GM21515 (cell line): ENCODE measurements around the gene BIN2.
"Not testable (repeated sequence)": the region's sequence is repeated elsewhere in the genome, so short reads cannot be mapped to it uniquely, and the experiment has no call there.

Experiments
- ATAC-seq: cut with Tn5 transposase; IDR thresholded peaks from one replicate; pipeline ENCODE4 v1.9.1; 2021; ENCODE audit not compliant: unreplicated experiment

Gene BIN2

DNA sequence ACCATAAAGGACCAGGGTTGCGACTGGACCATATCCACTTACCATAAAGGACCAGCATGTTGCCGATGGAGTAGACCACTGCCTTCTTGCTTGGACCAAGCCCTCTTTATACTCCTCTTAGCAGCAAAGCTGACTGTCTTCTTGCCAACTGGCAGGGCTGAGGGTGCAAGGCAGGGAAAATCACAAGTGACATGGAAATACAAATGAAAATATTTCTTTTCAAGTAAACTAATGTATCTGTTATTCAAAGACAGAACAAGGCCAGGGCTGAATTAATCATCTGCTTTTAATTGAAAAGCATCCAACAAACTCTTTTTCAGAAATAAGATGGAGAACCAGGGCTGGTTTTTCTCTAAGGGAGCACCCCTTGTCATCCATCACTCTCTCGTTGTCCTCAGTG lies 22.6 kb upstream of the BIN2 start, which contains the start of gene CELA1:
Gene CELA1, minus strand, starts transcription at position 99 of the 400 bp plus-strand sequence. Its CDS starts 41 bp downstream, at position 58.
- no peak for ATAC-seq

DNA sequence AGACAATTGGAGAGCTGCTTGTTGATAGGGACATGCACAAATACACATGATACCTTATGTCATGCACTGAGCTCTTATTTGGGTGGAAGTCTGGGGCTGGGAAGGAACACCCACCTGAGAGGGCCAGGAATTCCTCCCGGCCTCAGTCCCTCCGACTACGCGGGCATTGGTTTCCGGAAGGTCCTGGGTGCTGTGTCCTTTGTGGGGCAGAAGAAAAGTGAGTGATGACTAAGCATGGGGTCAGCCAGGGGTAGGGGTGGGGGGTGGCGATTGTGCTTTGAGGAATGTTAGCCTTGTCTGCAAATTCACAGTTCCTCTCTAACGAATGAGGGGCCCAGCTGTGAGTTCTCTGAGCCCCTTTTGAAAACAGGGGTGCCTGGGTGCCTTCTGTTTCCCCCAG lies 21.7 kb upstream of the BIN2 start:
- no peak for ATAC-seq

GRCh38 chr12:51343201-51343600 lies 19.2 kb upstream of the BIN2 start:
- ATAC-seq, result no peak

DNA sequence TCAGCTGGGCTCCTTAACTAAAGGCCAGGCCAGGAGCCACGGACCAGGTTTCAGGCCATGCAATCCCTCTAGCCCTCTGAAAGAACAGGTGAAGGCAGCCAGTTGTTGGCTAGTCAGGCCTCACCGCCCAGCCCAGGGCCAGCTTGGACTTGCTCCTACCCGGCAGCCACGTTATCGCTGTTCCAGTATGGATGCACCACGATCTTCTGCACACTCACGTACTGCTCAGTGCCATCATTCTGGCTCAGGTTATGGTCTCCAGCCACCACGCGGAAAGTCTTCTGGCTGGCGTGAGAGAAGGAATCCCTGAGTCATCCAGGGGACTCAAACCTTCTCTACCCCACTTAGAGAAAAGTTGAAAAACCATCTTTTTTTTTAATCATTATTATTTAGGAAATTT lies 18.4 kb upstream of the BIN2 start:
- ATAC-seq, result no peak

GRCh38 chr12:51341251-51342007 lies 17.5 kb upstream of the BIN2 start:
- no peak for ATAC-seq

GRCh38 chr12:51339750-51340149 lies 15.8 kb upstream of the BIN2 start:
- no peak for ATAC-seq

DNA sequence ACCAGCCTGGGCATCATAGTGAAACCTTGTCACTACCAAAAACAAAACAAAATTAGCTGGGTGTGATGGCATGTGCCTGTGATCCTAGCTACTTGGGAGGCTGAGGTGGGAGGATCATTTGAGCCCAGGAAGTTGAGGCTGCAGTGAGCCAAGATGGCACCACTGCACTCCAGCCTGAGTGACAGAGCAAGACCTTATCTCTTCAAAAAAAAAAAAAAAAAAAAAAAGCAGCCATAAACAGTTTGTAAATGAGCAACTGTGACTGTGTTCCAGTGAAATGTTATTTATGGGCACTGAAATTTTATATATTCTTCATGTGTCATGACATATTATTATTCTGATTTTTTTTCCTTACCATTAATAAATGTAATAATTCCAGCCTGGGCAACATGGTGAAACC lies 13.4 kb upstream of the BIN2 start:
- ATAC-seq, result not testable (repeated sequence)

DNA sequence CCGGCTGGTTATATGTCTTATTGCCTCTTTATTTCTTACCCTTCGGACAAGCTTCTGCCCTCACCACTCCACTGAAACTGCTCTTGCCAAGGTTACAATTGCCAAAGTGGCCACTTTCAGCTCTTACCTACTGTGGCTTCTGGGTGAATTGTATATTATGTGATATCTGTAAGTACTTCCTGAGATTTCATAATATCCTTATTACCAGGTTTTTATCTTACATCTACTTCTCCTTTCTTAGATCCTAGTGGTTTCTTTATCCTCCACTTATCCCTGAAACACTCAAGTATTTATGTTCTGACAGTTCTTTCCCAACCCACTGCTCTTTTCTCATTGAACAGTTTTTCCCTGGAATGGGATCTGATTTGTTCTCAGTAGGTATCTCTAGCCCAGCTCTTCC lies 12.0 kb upstream of the BIN2 start:
- no peak for ATAC-seq

- no peak for ATAC-seq
Observed at GRCh38 chr12:51334764-51335163, 10.8 kb upstream of the BIN2 start.

GRCh38 chr12:51333536-51333935 lies 9.6 kb upstream of the BIN2 start:
- no peak for ATAC-seq

DNA sequence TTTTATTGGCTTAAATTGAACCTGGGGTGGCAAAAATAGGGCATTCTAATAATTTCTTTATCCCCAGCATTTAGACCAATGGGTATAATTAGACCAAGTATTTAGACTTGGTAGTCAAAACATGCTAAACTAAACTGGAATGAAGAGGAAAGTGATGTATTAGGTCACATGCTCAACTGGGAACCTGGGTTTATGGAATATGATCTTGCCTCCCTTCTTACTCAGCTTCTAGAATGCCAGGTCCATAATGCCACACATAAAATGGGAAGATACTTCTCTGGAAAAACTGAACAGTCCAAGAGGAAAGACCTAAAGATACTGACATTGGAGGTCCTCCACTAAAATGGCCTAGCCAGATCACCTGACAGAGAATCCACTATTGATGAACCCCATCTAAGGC lies 6.2 kb upstream of the BIN2 start:
- no peak for ATAC-seq

DNA sequence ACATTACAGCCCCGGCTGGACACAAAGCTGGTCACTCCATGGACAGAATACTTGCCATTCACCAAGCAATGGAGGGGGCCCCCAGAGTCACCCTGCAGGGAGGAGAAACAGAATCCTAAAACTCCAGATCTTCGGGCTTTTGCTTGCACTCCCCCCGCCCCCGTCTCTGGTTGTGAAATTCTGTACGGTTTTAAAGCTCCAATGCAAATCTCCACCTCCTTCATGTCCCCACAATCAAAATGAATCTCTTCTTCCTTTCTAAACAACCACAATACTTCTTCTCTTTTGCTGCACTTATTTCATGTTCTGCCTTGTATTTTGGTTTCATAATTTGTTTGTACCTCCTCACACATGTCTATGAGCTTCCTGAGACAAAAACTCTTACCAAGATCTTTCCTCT lies 5.8 kb upstream of the BIN2 start:
- no peak for ATAC-seq

GRCh38 chr12:51328587-51328986 lies 4.6 kb upstream of the BIN2 start:
- no peak for ATAC-seq

DNA sequence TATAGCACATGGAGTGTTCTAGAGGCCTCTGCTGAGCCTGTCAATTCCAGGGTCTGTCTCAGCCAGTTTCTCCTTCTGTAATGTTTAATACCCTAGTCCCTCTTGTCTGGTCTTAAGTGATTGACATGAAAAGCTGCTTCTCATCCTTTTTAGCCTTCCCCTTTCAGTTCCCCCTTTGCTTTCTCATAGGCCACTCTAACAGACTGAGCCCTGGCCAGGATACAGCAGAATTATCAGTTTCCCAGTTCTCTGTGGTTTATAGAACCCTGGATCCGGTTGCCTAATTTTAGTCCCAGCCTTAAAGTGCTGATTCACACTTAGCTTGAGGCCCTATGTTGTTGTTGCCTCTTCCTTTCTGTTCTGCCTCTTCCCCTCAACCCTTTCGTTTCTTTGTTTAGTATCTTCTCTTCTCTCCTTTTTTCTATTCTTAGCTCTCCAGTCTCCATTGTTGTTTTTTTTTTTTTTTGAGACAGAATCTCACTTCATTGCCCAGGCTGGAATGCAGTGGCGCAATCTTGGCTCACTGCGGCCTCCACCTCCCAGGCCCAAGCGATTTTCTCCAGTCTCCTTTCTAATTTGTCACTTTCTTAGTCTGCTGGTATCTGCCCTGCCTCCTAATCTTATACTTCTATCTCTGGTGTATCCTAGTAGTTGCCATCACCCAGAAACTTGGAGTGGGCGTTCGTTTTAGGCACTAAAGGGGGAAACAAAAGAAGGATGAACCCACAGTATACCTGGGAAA lies 2.9 kb upstream of the BIN2 start:
- no peak for ATAC-seq

GRCh38 chr12:51324953-51325352 lies 979 bp upstream of the BIN2 start:
- ATAC-seq, result no peak

- no peak for ATAC-seq
Observed at GRCh38 chr12:51323317-51323960, 535 bp downstream of the BIN2 start.

- no peak for ATAC-seq
Observed at GRCh38 chr12:51322452-51322851, 1.5 kb downstream of the BIN2 start.

GRCh38 chr12:51321882-51322281 lies 2.1 kb downstream of the BIN2 start:
- no peak for ATAC-seq

GRCh38 chr12:51320695-51321320 lies 3.2 kb downstream of the BIN2 start:
- no peak for ATAC-seq

- ATAC-seq, result no peak
Observed at GRCh38 chr12:51320311-51320694, 3.7 kb downstream of the BIN2 start.

DNA sequence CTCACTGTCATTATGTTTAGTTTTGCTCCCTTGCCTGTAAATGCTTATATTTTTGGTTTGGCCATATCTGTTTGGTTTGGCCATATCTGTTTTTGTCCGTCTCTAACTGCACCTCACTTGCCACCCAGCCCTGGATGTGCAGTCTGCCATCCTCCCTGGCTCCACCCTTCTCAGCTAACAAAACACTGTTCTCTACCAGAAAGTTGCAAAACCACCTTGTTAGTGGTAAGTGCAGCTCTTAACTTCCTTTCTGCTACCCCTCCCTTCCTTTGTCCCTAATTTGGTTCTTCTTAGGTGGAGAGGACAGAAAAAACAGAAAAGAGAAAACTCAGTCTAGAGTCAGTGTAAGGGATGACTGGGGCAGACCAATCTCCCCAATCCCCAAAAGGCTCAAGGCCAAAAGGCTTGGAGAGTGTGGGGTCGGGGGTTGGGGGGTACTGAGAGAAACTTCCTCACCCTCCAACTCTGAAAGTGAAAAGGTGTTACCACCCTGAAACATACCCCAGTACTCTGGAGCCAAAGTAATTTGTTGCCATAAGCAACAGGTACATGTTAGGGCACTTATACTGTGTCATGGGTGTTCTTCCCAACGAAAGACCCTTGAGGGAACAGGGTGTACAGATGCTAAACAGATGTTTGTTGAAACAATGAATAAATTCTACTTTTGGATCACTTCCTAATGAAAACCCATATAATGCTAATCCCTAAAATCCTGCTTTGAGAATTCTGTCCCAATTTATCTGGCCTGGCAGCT lies 5.0 kb downstream of the BIN2 start:
- no peak for ATAC-seq
